ENCODE measurements around the gene FARP1. TPM values are rescaled to one million over a fixed set of nuclear protein-coding genes. Genes with fewer than 3 reads are reported as not detected.

FARP1 gene
- total RNA-seq, 1 experiment from 2014 or later: 96.6 TPM

DNA sequence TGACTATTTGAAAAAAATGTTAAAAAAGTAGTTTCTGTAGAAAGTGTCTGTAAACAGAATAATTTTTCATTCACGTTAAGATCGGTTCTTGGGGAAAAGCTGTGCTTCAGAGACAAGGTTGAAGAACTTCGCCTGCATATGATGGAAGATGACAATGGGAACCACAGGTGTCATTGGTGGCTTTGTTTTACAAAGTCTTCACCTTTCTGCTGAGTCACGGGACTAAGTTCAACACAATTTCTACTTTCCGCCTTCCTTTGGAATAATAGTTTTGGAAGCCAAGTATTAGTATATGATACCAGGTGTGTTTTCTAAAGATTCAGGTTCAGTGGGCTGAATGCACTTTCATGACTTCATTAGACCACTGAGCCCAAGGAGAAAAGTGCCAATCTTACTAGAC lies 189.8 kb downstream of the FARP1 start:
- H3K9me3 Mint-ChIP-seq: peaks cover 19% of the 10 kb centered on the region
- no peak for DNase-seq (ENCODE audit: low spot score)
- TF ChIP-seq NFE2L1 (CRISPR knock-in tag; IDR thresholded peaks at IDR 0.05) (peak; percentile 91), SMAD3 (CRISPR knock-in tag; IDR thresholded peaks at IDR 0.05; ENCODE audit: borderline replicate concordance) (no peak)
- TF ChIP-seq, protein P1, sequence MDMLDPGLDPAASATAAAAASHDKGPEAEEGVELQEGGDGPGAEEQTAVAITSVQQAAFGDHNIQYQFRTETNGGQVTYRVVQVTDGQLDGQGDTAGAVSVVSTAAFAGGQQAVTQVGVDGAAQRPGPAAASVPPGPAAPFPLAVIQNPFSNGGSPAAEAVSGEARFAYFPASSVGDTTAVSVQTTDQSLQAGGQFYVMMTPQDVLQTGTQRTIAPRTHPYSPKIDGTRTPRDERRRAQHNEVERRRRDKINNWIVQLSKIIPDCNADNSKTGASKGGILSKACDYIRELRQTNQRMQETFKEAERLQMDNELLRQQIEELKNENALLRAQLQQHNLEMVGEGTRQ (CRISPR knock-in tag; IDR thresholded peaks at IDR 0.05): peak; percentile 33; the same call in 1 of the 2 replicates
- no peaks in the 10 kb centered on the region for H3K27me3 Mint-ChIP-seq (ENCODE audit: low read depth)
- CTCF ChIA-PET: interaction anchor here (1.2 to 2.8 kb wide), 2 partner anchors 17 kb away, joined by 7 to 11 read pairs; no protein-coding TSS in a partner anchor
- peaks cover 21% of the 10 kb centered on the region for H3K36me3 Mint-ChIP-seq
- peaks cover 56% of the 10 kb centered on the region for H3K4me1 Mint-ChIP-seq
- POLR2A ChIA-PET: no interaction called here
- ATAC-seq: no peak
- H3K4me3 Mint-ChIP-seq: peak overlapping the region; percentile 53
- H3K27ac Mint-ChIP-seq: peak overlapping the region; percentile 85; the same call in 1 of the 2 replicates

DNA sequence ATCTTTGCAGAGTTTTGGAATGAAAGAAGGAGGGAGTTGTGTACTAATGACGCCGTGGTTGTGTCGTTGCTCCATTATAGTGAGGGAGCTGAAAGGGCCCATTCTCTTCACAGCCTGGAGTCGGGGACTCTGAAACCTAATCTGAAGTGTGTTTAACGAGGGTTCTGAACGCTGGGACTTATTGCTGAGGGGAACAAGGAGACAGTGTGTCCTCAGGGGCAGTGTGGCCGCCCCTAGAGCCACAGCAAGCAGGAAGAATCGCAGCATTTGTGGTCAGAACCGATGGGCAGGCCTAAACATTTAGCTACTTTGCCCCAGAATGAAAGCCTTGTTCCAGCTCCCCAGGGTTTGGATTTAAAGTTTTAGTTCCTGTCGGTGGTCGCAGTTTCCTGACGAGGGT lies 190.6 kb downstream of the FARP1 start:
- peaks cover 55% of the 10 kb centered on the region for H3K4me1 Mint-ChIP-seq
- TF ChIP-seq, protein P2, sequence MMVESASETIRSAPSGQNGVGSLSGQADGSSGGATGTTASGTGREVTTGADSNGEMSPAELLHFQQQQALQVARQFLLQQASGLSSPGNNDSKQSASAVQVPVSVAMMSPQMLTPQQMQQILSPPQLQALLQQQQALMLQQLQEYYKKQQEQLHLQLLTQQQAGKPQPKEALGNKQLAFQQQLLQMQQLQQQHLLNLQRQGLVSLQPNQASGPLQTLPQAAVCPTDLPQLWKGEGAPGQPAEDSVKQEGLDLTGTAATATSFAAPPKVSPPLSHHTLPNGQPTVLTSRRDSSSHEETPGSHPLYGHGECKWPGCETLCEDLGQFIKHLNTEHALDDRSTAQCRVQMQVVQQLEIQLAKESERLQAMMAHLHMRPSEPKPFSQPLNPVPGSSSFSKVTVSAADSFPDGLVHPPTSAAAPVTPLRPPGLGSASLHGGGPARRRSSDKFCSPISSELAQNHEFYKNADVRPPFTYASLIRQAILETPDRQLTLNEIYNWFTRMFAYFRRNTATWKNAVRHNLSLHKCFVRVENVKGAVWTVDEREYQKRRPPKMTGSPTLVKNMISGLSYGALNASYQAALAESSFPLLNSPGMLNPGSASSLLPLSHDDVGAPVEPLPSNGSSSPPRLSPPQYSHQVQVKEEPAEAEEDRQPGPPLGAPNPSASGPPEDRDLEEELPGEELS (CRISPR knock-in tag; IDR thresholded peaks at IDR 0.05): no peak
- no peak for TF ChIP-seq KAT7 (CRISPR knock-in tag; IDR thresholded peaks at IDR 0.05; ENCODE audit: borderline replicate concordance)
- TF ChIP-seq, protein P3, sequence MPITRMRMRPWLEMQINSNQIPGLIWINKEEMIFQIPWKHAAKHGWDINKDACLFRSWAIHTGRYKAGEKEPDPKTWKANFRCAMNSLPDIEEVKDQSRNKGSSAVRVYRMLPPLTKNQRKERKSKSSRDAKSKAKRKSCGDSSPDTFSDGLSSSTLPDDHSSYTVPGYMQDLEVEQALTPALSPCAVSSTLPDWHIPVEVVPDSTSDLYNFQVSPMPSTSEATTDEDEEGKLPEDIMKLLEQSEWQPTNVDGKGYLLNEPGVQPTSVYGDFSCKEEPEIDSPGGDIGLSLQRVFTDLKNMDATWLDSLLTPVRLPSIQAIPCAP (CRISPR knock-in tag; IDR thresholded peaks at IDR 0.05): no peak
- TF ChIP-seq NFYB (CRISPR knock-in tag; conservative IDR thresholded peaks at IDR 0.05; ENCODE audit: low read depth): no peak
- no peak for TF ChIP-seq SMAD4 (CRISPR knock-in tag; IDR thresholded peaks at IDR 0.05)
- no peak for TF ChIP-seq ATF1 (CRISPR knock-in tag; IDR thresholded peaks at IDR 0.05)
- TF ChIP-seq SMAD3 (CRISPR knock-in tag; IDR thresholded peaks at IDR 0.05; ENCODE audit: borderline replicate concordance): no peak
- no peak for TF ChIP-seq MYBL2 (CRISPR knock-in tag; IDR thresholded peaks at IDR 0.05)
- TF ChIP-seq, protein P4, sequence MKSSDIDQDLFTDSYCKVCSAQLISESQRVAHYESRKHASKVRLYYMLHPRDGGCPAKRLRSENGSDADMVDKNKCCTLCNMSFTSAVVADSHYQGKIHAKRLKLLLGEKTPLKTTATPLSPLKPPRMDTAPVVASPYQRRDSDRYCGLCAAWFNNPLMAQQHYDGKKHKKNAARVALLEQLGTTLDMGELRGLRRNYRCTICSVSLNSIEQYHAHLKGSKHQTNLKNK (CRISPR knock-in tag; IDR thresholded peaks at IDR 0.05): no peak
- no peak for TF ChIP-seq JUN (CRISPR knock-in tag; IDR thresholded peaks at IDR 0.05)
- TF ChIP-seq NFE2L1 (CRISPR knock-in tag; IDR thresholded peaks at IDR 0.05): no peak
- TF ChIP-seq NR1H2 (CRISPR knock-in tag; IDR thresholded peaks at IDR 0.05): no peak
- no peak for TF ChIP-seq FOXP1 (CRISPR knock-in tag; IDR thresholded peaks at IDR 0.05; ENCODE audit: borderline replicate concordance)
- TF ChIP-seq FOXJ3 (CRISPR knock-in tag; IDR thresholded peaks at IDR 0.05; ENCODE audit: borderline replicate concordance): no peak
- ATAC-seq (peak; percentile 28; the same call in 1 of the 2 replicates), DNase-seq (ENCODE audit: low spot score) (no peak)
- CTCF ChIA-PET: interaction anchor here (2.8 kb wide), 1 partner anchor 16 kb away, joined by 11 read pairs; no protein-coding TSS in a partner anchor
- H3K27ac Mint-ChIP-seq: peak overlapping the region; percentile 77
- POLR2A ChIA-PET: no interaction called here
- H3K27me3 Mint-ChIP-seq (ENCODE audit: low read depth): no peaks in the 10 kb centered on the region
- H3K36me3 Mint-ChIP-seq: peaks cover 21% of the 10 kb centered on the region
- peaks cover 19% of the 10 kb centered on the region for H3K9me3 Mint-ChIP-seq
- H3K4me3 Mint-ChIP-seq: no peak overlapping the region

DNA sequence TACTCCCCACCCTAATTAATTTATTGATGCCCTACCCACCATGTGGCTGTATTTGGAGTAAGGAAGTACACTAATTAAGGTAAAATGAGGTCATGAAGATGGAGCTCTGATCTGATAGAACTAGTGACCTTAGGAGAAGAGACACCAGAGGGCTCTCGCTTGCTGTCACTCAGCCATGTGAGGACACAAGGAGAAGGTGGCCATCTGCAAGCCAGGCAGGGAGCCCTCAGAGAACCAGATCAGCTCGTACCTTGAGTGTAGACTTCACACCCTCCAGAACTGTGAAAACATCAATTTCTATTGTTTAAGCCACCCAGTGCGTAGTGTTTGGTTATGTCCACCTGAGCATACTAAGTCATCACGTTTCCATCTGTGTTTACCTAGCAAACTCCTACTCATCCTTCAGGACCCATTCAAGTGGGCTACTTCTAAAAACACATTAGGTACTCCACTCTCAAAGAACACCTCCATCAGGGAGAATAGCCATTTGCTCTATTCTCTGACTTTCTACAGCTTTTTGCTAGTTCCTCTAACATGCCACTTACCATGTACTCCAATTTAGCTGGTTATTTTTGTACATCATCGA lies 191.8 kb downstream of the FARP1 start:
- ATAC-seq (no peak), DNase-seq (ENCODE audit: low spot score) (no peak)
- H3K4me1 Mint-ChIP-seq: peaks cover 51% of the 10 kb centered on the region
- no peak overlapping the region for H3K27ac Mint-ChIP-seq
- H3K9me3 Mint-ChIP-seq: peaks cover 19% of the 10 kb centered on the region
- H3K27me3 Mint-ChIP-seq (ENCODE audit: low read depth): no peaks in the 10 kb centered on the region
- ChIA-PET CTCF (interaction anchor here (2.8 kb wide), 1 partner anchor 15 kb away, joined by 11 read pairs; no protein-coding TSS in a partner anchor), POLR2A (no interaction called here)
- H3K4me3 Mint-ChIP-seq: no peak overlapping the region
- peaks cover 21% of the 10 kb centered on the region for H3K36me3 Mint-ChIP-seq
- no peak for TF ChIP-seq ELF4 (CRISPR knock-in tag; IDR thresholded peaks at IDR 0.05; ENCODE audit: low read depth)
- no peak for TF ChIP-seq ZNF671 (CRISPR knock-in tag; IDR thresholded peaks at IDR 0.05)
- TF ChIP-seq TCF7 (CRISPR knock-in tag; IDR thresholded peaks at IDR 0.05; ENCODE audit: low read depth): no peak
- TF ChIP-seq SMAD4 (CRISPR knock-in tag; IDR thresholded peaks at IDR 0.05): no peak
- TF ChIP-seq CBFB (CRISPR knock-in tag; IDR thresholded peaks at IDR 0.05; ENCODE audit: low read depth): no peak
- TF ChIP-seq CREM (CRISPR knock-in tag; IDR thresholded peaks at IDR 0.05): no peak
- TF ChIP-seq TEAD1 (CRISPR knock-in tag; IDR thresholded peaks at IDR 0.05): no peak
- TF ChIP-seq, protein P5, sequence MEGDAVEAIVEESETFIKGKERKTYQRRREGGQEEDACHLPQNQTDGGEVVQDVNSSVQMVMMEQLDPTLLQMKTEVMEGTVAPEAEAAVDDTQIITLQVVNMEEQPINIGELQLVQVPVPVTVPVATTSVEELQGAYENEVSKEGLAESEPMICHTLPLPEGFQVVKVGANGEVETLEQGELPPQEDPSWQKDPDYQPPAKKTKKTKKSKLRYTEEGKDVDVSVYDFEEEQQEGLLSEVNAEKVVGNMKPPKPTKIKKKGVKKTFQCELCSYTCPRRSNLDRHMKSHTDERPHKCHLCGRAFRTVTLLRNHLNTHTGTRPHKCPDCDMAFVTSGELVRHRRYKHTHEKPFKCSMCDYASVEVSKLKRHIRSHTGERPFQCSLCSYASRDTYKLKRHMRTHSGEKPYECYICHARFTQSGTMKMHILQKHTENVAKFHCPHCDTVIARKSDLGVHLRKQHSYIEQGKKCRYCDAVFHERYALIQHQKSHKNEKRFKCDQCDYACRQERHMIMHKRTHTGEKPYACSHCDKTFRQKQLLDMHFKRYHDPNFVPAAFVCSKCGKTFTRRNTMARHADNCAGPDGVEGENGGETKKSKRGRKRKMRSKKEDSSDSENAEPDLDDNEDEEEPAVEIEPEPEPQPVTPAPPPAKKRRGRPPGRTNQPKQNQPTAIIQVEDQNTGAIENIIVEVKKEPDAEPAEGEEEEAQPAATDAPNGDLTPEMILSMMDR (IDR thresholded peaks at IDR 0.05): no peak
- TF ChIP-seq TEAD4 (CRISPR knock-in tag; IDR thresholded peaks at IDR 0.05): no peak
- no peak for TF ChIP-seq NFATC4 (CRISPR knock-in tag; IDR thresholded peaks at IDR 0.05)
- TF ChIP-seq GTF2I (CRISPR knock-in tag; conservative IDR thresholded peaks at IDR 0.05): no peak
- no peak for TF ChIP-seq FOXK1 (CRISPR knock-in tag; IDR thresholded peaks at IDR 0.05)
- TF ChIP-seq, protein P6, sequence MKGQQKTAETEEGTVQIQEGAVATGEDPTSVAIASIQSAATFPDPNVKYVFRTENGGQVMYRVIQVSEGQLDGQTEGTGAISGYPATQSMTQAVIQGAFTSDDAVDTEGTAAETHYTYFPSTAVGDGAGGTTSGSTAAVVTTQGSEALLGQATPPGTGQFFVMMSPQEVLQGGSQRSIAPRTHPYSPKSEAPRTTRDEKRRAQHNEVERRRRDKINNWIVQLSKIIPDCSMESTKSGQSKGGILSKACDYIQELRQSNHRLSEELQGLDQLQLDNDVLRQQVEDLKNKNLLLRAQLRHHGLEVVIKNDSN (CRISPR knock-in tag; IDR thresholded peaks at IDR 0.05): no peak
- TF ChIP-seq IRF2 (CRISPR knock-in tag; IDR thresholded peaks at IDR 0.05; ENCODE audit: borderline replicate concordance, low read depth): no peak

Measured in WTC11 (cell line).